ENCODE measurements around the gene PKP4. TPM values are rescaled to one million over a fixed set of nuclear protein-coding genes. Genes with fewer than 3 reads are reported as not detected.
"Not testable (repeated sequence)": the region's sequence is repeated elsewhere in the genome, so short reads cannot be mapped to it uniquely, and the experiment has no call there.

Gene PKP4
- total and polyA plus RNA-seq, 2 experiments from 2014 or later: 7.6 to 32.2 TPM

GRCh38 chr2:158473719-158474392, 17.1 kb downstream of the PKP4 start:
- whole genome bisulfite sequencing, 2 experiments (ENCODE audit: low coverage in 1 of 2, low lambda C conversion rate in 2 of 2, missing lambda C conversion rate in 2 of 2): 90 to 91% methylated on average over 8 of the region's 8 CpGs
- H4K20me1 ChIP-seq (ENCODE audit: insufficient read depth): no peaks in the 10 kb centered on the region
- H2AFZ ChIP-seq: no peak overlapping the region
- H3K9ac ChIP-seq: no peak overlapping the region
- H3K79me2 ChIP-seq (ENCODE audit: insufficient read depth): peaks cover 29% of the 10 kb centered on the region
- H3F3A ChIP-seq (ENCODE audit: insufficient read depth): no peaks in the 10 kb centered on the region
- H3K4me2 ChIP-seq (ENCODE audit: unreplicated experiment): no peak overlapping the region
- no peak overlapping the region for H3K27ac ChIP-seq
- peaks cover 6% of the 10 kb centered on the region; the same call in 1 of the 2 replicates for H3K4me1 ChIP-seq (ENCODE audit: insufficient read depth)
- H3K9me3 ChIP-seq (ENCODE audit: low read depth): no peaks in the 10 kb centered on the region
- no peaks in the 10 kb centered on the region for H3K36me3 ChIP-seq (ENCODE audit: low read depth)
- DNase-seq: no peak
- TF ChIP-seq EZH2 (IDR thresholded peaks at IDR 0.05; ENCODE audit: insufficient read depth, poor library complexity, severe bottlenecking): no peak
- TF ChIP-seq EZH2phosphoT487 (IDR thresholded peaks at IDR 0.05; ENCODE audit: insufficient read depth, low read depth): no peak
- in situ Hi-C loops (cut with MboI): loop anchor here (25.0 kb wide), 1 partner anchor 437 kb away; no protein-coding TSS in a partner anchor
- no peaks in the 10 kb centered on the region for H3K9me2 ChIP-seq (ENCODE audit: insufficient read depth)
- H3K4me3 ChIP-seq: no peak overlapping the region
- H3K27me3 ChIP-seq (replicated peaks; ENCODE audit: insufficient read depth): no peaks in the 10 kb centered on the region

GRCh38 chr2:158474526-158475011, 17.8 kb downstream of the PKP4 start:
- H3K27ac ChIP-seq; H3K36me3 ChIP-seq (ENCODE audit: low read depth); H3K4me1 ChIP-seq (ENCODE audit: insufficient read depth); H3F3A ChIP-seq (ENCODE audit: insufficient read depth); DNase-seq; H3K27me3 ChIP-seq (replicated peaks; ENCODE audit: insufficient read depth); H3K9me2 ChIP-seq (ENCODE audit: insufficient read depth); H3K9me3 ChIP-seq (ENCODE audit: low read depth); H4K20me1 ChIP-seq (ENCODE audit: insufficient read depth); H2AFZ ChIP-seq; H3K9ac ChIP-seq; H3K4me2 ChIP-seq (ENCODE audit: unreplicated experiment); H3K4me3 ChIP-seq: not testable (repeated sequence)
- WGBS, 2 experiments (ENCODE audit: low coverage in 1 of 2, low lambda C conversion rate in 2 of 2, missing lambda C conversion rate in 2 of 2): 97 to 100% methylated on average over 3 of the region's 3 CpGs
- in situ Hi-C loops (cut with MboI): loop anchor here (25.0 kb wide), 1 partner anchor 437 kb away; no protein-coding TSS in a partner anchor
- peaks cover 22% of the 10 kb centered on the region for H3K79me2 ChIP-seq (ENCODE audit: insufficient read depth)

- Histone ChIP-seq H4K20me1 (ENCODE audit: insufficient read depth) (no peaks in the 10 kb centered on the region), H3F3A (ENCODE audit: insufficient read depth) (no peaks in the 10 kb centered on the region), H3K4me1 (ENCODE audit: insufficient read depth) (peaks cover 6% of the 10 kb centered on the region; the same call in 1 of the 2 replicates), H3K9me3 (ENCODE audit: low read depth) (no peaks in the 10 kb centered on the region), H3K79me2 (ENCODE audit: insufficient read depth) (peaks cover 10% of the 10 kb centered on the region), H3K4me3 (no peak overlapping the region), H3K27ac (no peak overlapping the region), H3K36me3 (ENCODE audit: low read depth) (no peaks in the 10 kb centered on the region), H3K4me2 (ENCODE audit: unreplicated experiment) (no peak overlapping the region), H2AFZ (no peak overlapping the region), H3K9me2 (ENCODE audit: insufficient read depth) (no peaks in the 10 kb centered on the region), H3K27me3 (replicated peaks; ENCODE audit: insufficient read depth) (no peaks in the 10 kb centered on the region), H3K9ac (no peak overlapping the region)
- TF ChIP-seq EZH2phosphoT487 (IDR thresholded peaks at IDR 0.05; ENCODE audit: insufficient read depth, low read depth) (no peak), EZH2 (IDR thresholded peaks at IDR 0.05; ENCODE audit: insufficient read depth, poor library complexity, severe bottlenecking) (no peak)
- DNase-seq: no peak
- in situ Hi-C loops (cut with MboI): no loop called here
- WGBS, 2 experiments (ENCODE audit: low coverage in 1 of 2, low lambda C conversion rate in 2 of 2, missing lambda C conversion rate in 2 of 2): 62 to 68% methylated on average over 3 of the region's 3 CpGs
Measured at GRCh38 chr2:158477202-158477601, 20.4 kb downstream of the PKP4 start.

GRCh38 chr2:158478237-158478636, 21.5 kb downstream of the PKP4 start:
- Histone ChIP-seq H3K4me2 (ENCODE audit: unreplicated experiment) (peak overlapping the region; percentile 2), H3K9me3 (ENCODE audit: low read depth) (no peaks in the 10 kb centered on the region), H3K27ac (no peak overlapping the region), H3K9me2 (ENCODE audit: insufficient read depth) (no peaks in the 10 kb centered on the region), H3K4me1 (ENCODE audit: insufficient read depth) (peaks cover 16% of the 10 kb centered on the region), H2AFZ (peak overlapping the region; percentile 32; the same call in 1 of the 2 replicates), H3F3A (ENCODE audit: insufficient read depth) (peaks cover 5% of the 10 kb centered on the region; the same call in 1 of the 2 replicates), H4K20me1 (ENCODE audit: insufficient read depth) (no peaks in the 10 kb centered on the region), H3K79me2 (ENCODE audit: insufficient read depth) (peaks cover 21% of the 10 kb centered on the region), H3K9ac (no peak overlapping the region), H3K27me3 (replicated peaks; ENCODE audit: insufficient read depth) (no peaks in the 10 kb centered on the region), H3K4me3 (no peak overlapping the region), H3K36me3 (ENCODE audit: low read depth) (no peaks in the 10 kb centered on the region)
- 36 to 41% methylated on average over 6 of the region's 6 CpGs for WGBS, 2 experiments (ENCODE audit: low coverage in 1 of 2, low lambda C conversion rate in 2 of 2, missing lambda C conversion rate in 2 of 2)
- in situ Hi-C loops (cut with MboI): no loop called here
- DNase-seq: no peak
- no peak for TF ChIP-seq EZH2 (IDR thresholded peaks at IDR 0.05; ENCODE audit: insufficient read depth, poor library complexity, severe bottlenecking)
- no peak for TF ChIP-seq EZH2phosphoT487 (IDR thresholded peaks at IDR 0.05; ENCODE audit: insufficient read depth, low read depth)

All from GM23248 (cell line).